GM12892 (cell line): ENCODE results near the gene NAT16.

Experiments
- POLR2A ChIP-seq: IDR thresholded peaks from 2 replicates; pipeline ENCODE4 v1.6.1; 2011; ENCODE audit warnings: low read depth, low read length, control low read depth
- POLR2AphosphoS5 ChIP-seq: IDR thresholded peaks from 2 replicates; pipeline ENCODE4 v1.6.1; 2011; ENCODE audit warnings: low read depth, low read length, control low read depth

DNA sequence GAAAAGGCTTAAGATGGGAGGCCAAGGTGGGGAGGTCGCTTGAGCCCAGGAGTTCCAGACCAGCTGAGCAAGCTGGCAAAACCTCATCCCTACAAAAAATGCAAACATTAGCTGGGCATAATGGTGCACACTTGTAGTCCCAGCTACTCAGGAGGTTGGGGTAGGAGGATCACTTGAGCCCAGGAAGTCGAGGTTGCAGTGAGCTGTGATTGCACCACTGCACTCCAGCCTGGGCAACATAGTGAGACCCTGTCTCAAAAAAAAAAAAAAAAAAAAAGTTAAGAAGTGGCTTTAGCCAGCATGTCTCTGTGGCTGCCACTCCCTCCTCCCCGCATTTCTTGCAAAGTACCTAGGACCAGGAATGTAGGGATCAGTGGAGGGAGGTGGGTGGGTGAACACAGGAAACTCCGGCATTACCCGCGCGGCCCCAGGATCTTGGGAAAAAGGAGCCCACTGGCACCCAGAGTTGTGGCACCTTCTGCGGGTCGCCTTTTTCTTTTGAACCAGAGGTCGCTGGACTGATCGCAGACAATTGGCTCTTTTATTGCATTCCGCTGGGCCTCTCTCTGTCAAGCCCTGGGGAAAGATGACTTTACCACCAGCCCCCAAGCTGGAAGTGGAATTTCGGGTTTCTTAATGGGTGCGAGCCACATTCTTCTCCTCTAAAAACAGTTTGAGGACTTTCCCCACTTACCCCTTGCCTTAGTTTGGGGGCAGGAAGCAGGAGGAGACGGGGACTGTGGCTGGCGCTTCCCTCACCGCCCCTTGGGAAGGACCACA lies 18.2 kb downstream of the NAT16 start:
- no peak for TF ChIP-seq POLR2AphosphoS5
- TF ChIP-seq POLR2A = no peak
